Activated CD4-positive, alpha-beta T cell treated with anti-CD3 and anti-CD28 coated beads for 1 hour (primary cell): ENCODE measurements around the gene MED23.

Experiments used
- DNase-seq: peaks from one replicate; pipeline ENCODE4 v3.0.0-alpha.2; 2020

The MED23 gene

GRCh38 chr6:131638013-131638412, 10.0 kb upstream of the MED23 start:
- no peak for DNase-seq

GRCh38 chr6:131636880-131637792, 9.1 kb upstream of the MED23 start, which contains the start of gene ENPP3:
TSS of gene ENPP3 (plus strand) at chr6:131637302. CDS start at chr6:131637385, 83 bp downstream.
- no peak for DNase-seq

GRCh38 chr6:131635384-131636340, 7.6 kb upstream of the MED23 start:
- no peak for DNase-seq

GRCh38 chr6:131631625-131632289, 3.7 kb upstream of the MED23 start:
- no peak for DNase-seq

GRCh38 chr6:131629651-131630050, 1.6 kb upstream of the MED23 start:
- no peak for DNase-seq

- no peak for DNase-seq
Measured at GRCh38 chr6:131628726-131629125, 684 bp upstream of the MED23 start.

GRCh38 chr6:131615275-131615674, 12.8 kb downstream of the MED23 start:
- DNase-seq, result no peak

GRCh38 chr6:131613296-131613925, 14.6 kb downstream of the MED23 start:
- no peak for DNase-seq

- DNase-seq, result no peak
Measured at GRCh38 chr6:131602781-131603312, 25.2 kb downstream of the MED23 start.

GRCh38 chr6:131600716-131601115, 27.3 kb downstream of the MED23 start:
- no peak for DNase-seq

- DNase-seq, result no peak
Measured at GRCh38 chr6:131597446-131597845, 30.6 kb downstream of the MED23 start.

- no peak for DNase-seq
Measured at GRCh38 chr6:131594074-131594473, 34.0 kb downstream of the MED23 start.

GRCh38 chr6:131592935-131593334, 35.1 kb downstream of the MED23 start:
- DNase-seq, result no peak

GRCh38 chr6:131588643-131589042, 39.4 kb downstream of the MED23 start:
- DNase-seq, result no peak

GRCh38 chr6:131587909-131588308, 40.1 kb downstream of the MED23 start:
- DNase-seq, result no peak

GRCh38 chr6:131586543-131586942, 41.5 kb downstream of the MED23 start:
- no peak for DNase-seq

- no peak for DNase-seq
Measured at GRCh38 chr6:131581523-131581922, 46.5 kb downstream of the MED23 start.

- DNase-seq, result no peak
Measured at GRCh38 chr6:131575834-131576478, 52.1 kb downstream of the MED23 start.

GRCh38 chr6:131574686-131575085, 53.4 kb downstream of the MED23 start:
- no peak for DNase-seq

- no peak for DNase-seq
Measured at GRCh38 chr6:131574133-131574532, 53.9 kb downstream of the MED23 start.

- no peak for DNase-seq
Measured at GRCh38 chr6:131572686-131573415, 55.2 kb downstream of the MED23 start, which contains the start of gene ARG1. TSS of gene ARG1 (plus strand) at chr6:131573226. CDS start at chr6:131573283, 57 bp downstream.
